Measurements from ENCODE around the gene COA6.

COA6 gene

GRCh38 chr1:234373064-234373958, at the start of gene COA6:
Gene COA6, plus strand, starts transcription at chr1:234373456. Its CDS starts 11 bp downstream, at chr1:234373467.
- peak; percentile 98 for DNase-seq

GRCh38 chr1:234324821-234325220, 48.4 kb upstream of the COA6 start:
- DNase-seq = no peak

GRCh38 chr1:234325878-234326496, 47.3 kb upstream of the COA6 start:
- DNase-seq = peak; percentile 53

- DNase-seq = peak; percentile 82
These were observed 46.5 kb upstream of the COA6 start for GRCh38 chr1:234326497-234327366.

- no peak for DNase-seq
These were observed 45.6 kb upstream of the COA6 start for GRCh38 chr1:234327577-234328164.

GRCh38 chr1:234330843-234331215, 42.4 kb upstream of the COA6 start:
- no peak for DNase-seq

- DNase-seq = no peak
These were observed 41.7 kb upstream of the COA6 start for GRCh38 chr1:234331507-234331906.

GRCh38 chr1:234336359-234336758, 36.9 kb upstream of the COA6 start:
- no peak for DNase-seq

GRCh38 chr1:234337233-234337632, 36.0 kb upstream of the COA6 start:
- no peak for DNase-seq

- no peak for DNase-seq
These were observed 32.7 kb upstream of the COA6 start for GRCh38 chr1:234340528-234340927.

- no peak for DNase-seq
These were observed 30.5 kb upstream of the COA6 start for GRCh38 chr1:234342774-234343173.

GRCh38 chr1:234345237-234345636, 28.0 kb upstream of the COA6 start:
- DNase-seq = no peak

GRCh38 chr1:234348964-234349363, 24.3 kb upstream of the COA6 start:
- DNase-seq = no peak

GRCh38 chr1:234355782-234356510, 17.3 kb upstream of the COA6 start:
- peak; percentile 35 for DNase-seq

- peak; percentile 89 for DNase-seq
These were observed 16.5 kb upstream of the COA6 start for GRCh38 chr1:234356615-234357269.

- no peak for DNase-seq
These were observed 15.4 kb upstream of the COA6 start for GRCh38 chr1:234357831-234358230.

- DNase-seq = no peak
These were observed 12.1 kb upstream of the COA6 start for GRCh38 chr1:234361102-234361603.

GRCh38 chr1:234362558-234362957, 10.7 kb upstream of the COA6 start:
- no peak for DNase-seq

GRCh38 chr1:234368320-234369032, 4.8 kb upstream of the COA6 start:
- DNase-seq = no peak

GRCh38 chr1:234369033-234369430, 4.2 kb upstream of the COA6 start:
- DNase-seq = no peak

- DNase-seq = peak; percentile 25
These were observed 3.5 kb upstream of the COA6 start for GRCh38 chr1:234369784-234370183.
